ENCODE results near the gene EXOSC3.
A peak's percentile ranks its signal among the peaks of the same experiment; 100 is the strongest.
"Not testable (repeated sequence)": the region's sequence is repeated elsewhere in the genome, so short reads cannot be mapped to it uniquely, and the experiment has no call there.

The EXOSC3 gene

DNA sequence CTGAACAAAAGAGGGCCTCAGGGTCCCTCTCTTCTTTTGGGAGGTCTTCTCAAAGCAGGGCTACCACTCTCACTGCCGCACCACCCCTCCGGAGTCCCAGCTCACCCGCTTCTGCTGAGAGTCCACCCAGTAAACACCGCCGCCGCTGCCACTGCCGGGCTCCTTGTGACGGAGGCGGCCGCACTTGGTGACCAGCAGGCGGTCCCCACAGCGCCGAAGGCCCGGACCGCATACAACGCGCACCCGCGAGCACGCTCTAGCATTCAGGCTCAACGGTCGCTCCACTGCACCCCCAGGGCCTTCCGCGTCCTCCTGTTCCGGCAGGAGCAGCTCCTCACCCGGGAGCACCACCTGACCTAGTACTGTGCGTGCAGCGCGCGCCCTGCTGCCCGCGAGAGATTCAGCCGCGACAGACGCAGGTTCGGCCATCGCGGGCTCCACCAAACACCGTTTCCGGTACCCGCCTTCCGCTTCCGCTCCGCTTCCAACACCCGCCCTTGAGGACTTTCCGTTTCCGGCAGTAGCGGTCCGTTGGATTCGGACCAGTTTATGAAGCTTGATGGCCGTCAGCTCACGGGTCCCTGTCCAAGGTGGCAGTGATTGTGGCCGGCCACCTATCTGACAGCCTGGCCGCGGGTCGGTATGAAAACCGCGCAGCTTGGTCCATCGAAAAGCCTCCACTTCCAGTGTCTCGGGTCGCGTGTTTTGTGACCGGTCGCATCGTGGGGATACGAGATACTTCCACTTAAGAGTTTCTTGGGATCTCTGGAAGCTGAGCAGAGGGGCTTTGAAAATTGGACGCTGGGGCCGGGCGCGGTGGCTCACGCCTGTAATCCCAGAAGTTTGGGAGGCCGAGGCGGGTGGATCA is at the start of gene EXOSC3:
Gene EXOSC3, minus strand, starts transcription at position 449 of the 868 bp plus-strand sequence. Its CDS starts 20 bp downstream, at position 429.
- peak; percentile 62 for TF ChIP-seq POLR2A (IDR thresholded peaks at IDR 0.05; ENCODE audit: low read depth, low read length)
- FAIRE-seq: peak; percentile 70
- DNase-seq (ENCODE audit: insufficient read length, low spot score): peak; percentile 43

DNA sequence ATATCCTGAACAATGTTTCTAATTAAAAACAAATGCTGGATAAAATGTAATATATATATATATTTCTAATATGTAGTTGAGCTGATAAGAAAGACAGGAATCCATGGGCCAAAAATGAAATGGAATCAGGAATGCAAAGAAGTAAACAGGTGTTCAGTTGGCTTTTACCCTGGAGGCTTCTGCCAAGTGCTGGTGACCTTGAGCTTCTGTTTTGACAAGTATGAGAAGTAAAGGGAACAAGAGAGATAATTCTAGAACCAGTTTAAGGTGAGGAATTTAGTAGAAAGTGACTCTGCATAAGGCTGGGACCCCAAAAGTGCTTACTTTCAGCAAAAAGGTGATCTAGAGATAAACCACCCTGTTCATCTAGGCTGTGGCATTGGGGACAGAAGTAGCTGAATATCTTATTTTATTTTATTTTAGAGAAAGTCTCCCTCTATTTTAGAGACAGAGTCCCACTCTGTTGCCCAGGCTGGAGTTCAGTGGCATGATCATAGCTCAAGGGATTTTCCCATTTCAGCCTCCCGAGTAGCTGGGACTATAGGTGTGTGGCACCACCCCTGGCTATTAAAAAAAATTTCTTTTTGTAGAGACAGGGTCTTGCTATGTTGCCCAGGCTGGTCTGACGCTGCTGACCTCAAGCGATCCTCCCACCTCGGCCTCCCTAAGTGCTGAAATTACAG is 42.8 kb upstream of the EXOSC3 start:
- FAIRE-seq (no peak), DNase-seq (ENCODE audit: insufficient read length, low spot score) (no peak)
- TF ChIP-seq POLR2A (IDR thresholded peaks at IDR 0.05; ENCODE audit: low read depth, low read length): no peak

DNA sequence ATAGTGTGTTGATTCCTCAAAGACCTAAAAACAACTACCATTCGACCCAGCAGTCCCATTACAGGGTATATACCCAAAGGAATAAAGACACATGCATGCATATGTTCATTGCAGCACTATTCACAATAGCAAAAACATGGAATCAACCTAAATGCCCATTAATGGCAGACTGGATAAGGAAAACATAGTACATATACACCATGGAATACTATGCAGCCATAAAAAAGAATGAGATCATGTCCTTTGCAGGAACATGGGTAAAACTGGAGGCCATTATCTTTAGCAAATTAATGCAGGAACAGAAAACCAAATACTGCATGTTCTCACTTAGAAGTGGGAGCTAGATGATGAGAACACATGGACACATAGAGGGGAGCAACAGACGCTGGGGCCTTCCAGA is 40.3 kb upstream of the EXOSC3 start:
- DNase-seq (ENCODE audit: insufficient read length, low spot score); FAIRE-seq: not testable (repeated sequence)

DNA sequence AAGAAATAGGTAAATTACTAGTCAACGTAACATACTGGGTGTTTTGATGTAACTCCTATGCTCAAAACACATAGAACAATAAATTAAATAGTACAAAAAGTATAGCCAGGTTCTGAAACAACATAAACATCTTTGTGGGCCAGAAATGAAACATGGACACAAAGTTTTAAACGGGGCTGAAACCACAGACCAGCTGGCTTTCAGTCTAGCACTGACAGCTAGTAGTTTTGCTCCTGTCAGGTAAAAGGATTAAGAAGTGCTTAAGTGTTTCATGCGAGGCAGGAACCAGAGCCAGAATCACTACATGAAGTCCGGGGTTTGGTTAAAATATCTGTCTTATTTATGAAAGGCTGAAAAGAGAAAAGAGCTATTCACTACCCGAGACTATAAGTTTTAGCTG is 35.3 kb upstream of the EXOSC3 start:
- TF ChIP-seq POLR2A (IDR thresholded peaks at IDR 0.05; ENCODE audit: low read depth, low read length): no peak
- FAIRE-seq (no peak), DNase-seq (ENCODE audit: insufficient read length, low spot score) (no peak)

DNA sequence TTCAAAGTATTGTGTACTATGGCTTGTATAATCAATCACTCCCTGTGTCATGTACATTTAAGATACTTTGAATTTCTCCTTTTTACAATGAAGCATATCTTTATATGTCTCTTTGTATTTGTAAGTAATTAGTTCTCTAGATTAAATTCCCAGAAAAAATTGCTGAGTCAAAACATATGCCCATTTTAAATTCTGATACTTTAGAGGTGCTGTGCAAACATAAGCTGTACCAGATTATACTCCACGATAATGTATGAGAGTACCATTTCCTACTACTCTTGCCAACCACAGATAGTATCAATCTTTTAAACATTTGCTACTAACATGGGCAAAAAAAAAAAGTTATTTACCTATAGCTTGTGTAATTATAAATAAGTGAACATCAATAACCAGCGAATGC is 34.0 kb upstream of the EXOSC3 start:
- TF ChIP-seq POLR2A (IDR thresholded peaks at IDR 0.05; ENCODE audit: low read depth, low read length): no peak
- FAIRE-seq: no peak

DNA sequence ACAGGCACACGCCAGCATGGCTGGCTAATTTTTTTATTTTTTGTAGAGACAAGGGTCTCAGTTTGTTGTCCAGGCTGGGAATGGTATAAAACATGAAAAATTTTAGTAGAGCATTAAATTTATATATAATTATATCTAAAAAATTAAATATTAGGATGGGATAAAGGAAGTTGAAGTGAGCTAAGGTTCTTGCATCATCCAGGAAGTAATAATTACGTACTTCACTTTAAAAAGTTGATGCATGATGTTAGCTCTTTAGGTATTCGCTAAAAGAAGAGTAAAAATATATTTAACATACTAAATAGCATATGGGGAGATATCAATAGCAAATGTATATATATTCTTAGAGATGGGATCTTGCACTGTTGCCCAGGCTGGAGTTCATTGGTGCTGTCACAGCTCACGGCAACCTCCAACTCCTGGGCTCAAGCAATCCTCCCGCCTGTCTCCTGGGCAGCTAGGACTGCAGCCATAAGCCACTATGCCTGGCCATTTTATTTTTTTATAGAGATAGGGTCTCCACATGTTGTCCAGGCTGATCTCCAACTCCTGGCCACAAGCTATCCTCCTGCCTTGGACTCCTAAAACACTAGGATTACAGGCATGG is 28.0 kb upstream of the EXOSC3 start:
- FAIRE-seq (no peak), DNase-seq (ENCODE audit: insufficient read length, low spot score) (no peak)
- no peak for TF ChIP-seq POLR2A (IDR thresholded peaks at IDR 0.05; ENCODE audit: low read depth, low read length)

More for the DNA sequence above, 34.0 kb upstream of the EXOSC3 start:
- no peak for DNase-seq (ENCODE audit: insufficient read length, low spot score)

DNA sequence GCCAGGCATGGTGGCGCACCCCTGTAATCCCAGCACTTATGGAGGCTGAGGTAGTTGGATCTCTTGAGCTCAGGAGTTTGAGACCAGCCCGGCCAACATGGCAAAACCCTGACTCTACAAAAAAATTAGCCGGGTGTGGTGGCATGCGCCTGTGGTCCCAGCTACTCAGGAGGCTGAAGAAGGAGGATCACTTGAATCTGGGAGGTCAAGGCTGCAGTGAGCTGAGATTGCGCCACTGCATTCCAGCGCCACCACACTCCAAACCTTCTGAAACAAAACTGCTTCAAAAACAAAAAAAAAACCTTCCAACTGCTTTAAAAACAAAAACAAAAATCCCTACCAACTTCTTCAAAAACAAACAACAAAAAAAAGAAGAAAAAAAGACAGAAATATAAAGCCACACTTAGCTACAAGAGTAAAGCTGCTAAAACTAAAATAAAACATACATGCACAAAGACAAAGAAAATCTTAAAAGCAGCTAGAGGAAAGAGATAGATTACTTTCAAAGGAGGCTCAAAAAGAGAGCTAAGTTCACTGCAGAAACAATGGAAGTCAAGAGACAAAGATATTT is 27.1 kb upstream of the EXOSC3 start:
- no peak for TF ChIP-seq POLR2A (IDR thresholded peaks at IDR 0.05; ENCODE audit: low read depth, low read length)
- DNase-seq (ENCODE audit: insufficient read length, low spot score) (no peak), FAIRE-seq (no peak)

DNA sequence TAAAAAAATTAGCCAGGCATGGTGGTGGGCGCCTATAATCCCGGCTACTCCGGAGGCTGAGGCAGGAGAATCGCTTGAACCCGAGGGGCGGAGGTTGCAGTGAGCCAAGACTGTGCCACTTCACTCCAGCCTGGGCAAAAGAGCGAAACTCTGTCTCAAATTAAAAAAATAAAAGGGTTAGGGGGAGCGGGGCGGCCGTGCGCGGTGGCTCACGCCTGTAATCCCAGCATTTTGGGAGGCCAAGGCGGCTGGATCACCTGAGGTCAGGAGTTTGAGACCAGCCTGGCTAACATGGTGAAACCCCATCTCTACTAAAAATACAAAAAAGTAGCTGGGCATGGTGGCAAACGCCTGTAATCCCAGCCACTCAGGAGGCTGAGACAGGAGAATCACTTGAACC is 24.8 kb upstream of the EXOSC3 start:
- DNase-seq (ENCODE audit: insufficient read length, low spot score); FAIRE-seq: not testable (repeated sequence)

DNA sequence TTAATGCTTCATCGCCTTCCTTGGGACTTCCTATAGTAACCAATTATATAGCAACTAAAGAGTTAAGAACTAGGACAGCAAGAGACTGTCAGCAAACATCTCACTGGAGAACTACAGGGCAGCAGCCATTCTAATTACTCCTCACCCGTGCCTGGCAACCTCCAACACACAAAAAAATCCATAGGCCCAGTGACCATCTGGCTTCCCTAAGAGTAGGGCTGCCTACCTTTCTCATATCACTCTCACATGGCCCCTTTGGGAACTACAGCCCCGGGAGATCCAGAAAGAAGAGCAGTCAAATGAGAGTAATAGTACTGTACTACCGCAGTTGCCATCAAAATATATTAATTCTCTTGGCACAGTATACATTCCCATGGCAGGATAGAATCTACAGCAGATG is 21.4 kb upstream of the EXOSC3 start:
- TF ChIP-seq POLR2A (IDR thresholded peaks at IDR 0.05; ENCODE audit: low read depth, low read length): no peak
- DNase-seq (ENCODE audit: insufficient read length, low spot score) (no peak), FAIRE-seq (no peak)

DNA sequence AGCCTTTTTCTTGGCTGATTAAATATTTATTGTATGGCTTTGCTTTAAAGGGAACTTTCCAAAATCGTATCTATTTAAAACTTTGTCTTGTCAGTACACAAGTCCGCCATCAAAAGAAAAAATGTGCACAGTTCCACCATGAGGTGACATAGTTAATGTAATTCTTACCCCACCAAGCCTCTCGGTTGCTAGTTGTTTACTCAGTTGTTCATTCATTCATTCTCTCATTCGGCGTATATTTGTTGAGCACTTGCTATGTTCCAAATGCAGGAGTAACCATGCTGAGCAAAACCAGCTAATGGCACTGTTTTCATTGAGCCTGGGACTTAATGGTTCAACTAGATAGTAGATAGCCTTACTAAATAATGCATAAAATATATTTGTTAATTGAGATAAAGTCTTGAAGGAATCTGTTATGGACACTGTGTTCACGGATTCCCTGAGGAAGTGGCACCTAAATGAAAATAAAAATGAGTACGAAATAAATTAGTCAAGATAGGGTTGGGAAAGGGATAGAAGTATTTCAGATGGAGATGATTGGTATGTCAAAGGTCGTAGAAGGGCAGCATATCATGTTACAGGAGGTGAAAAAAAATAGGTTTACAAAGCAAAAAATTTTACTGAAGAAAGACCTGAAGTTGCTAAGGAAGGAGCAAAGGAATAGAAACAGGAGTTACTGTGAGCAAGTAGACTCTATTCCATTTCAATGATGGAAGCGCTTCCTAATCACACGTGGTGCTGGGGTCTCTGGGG is 17.3 kb upstream of the EXOSC3 start:
- no peak for FAIRE-seq
- DNase-seq (ENCODE audit: insufficient read length, low spot score): no peak
- no peak for TF ChIP-seq POLR2A (IDR thresholded peaks at IDR 0.05; ENCODE audit: low read depth, low read length)

DNA sequence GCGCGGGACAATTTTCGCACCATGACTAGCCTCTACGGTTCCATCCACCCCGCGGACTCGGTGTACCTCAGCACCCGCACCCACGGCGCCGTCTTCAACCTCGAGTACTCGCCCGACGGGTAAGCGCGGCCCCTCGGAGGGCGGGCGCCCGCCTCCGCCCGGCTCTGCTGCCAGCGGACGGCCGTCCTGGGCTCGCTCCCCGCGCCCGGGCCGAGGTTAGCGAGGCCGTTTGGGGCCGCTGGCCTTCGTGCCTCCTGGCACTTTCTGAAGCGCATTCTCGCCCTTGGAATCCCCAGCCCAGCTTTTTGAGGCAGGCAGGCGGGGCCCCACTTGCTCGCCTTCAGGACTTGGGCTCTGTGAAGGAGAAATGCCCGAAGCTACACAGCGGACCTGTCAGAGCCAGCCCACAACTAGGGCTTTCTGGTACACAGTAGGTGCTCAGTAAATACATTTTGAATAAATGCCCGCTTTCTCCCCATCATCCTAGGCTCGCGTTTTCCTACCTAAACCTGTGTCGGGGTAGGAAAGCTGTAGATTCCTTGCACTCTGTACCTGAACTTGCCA is 16.5 kb upstream of the EXOSC3 start:
- FAIRE-seq: no peak

DNA sequence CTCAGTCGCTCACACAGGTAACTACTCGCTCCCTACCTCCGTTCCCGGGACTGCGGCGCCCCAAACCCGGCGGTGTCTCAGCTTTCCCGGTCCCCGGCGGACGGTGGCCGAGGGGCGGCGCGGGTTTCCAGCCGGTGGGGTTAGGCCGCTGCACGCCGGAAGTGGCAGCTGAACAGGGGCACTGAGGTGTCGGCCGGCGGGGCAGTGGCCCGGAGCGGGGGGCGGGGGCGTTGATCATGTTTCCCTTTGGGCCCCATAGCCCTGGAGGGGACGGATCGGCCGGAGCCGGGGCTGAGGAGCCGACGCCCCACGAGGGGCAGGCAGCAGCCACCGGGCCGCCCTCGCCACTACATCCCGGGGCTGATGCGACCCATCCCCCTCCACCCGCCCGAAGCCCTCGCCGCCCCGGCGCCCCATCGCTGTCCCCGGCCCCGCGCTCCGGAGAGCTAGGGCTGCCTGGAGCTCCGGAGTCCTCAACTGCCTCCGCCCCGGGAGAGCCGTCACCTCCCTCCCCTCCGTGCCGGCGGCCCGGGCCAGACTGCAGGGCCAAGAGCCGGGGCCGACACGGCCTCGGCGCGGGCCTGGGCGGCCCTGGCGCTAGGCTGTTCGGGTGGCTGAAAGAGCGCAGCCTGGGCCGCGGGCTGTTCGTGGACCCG is 15.9 kb upstream of the EXOSC3 start, which contains the start of gene DCAF10:
Gene DCAF10, plus strand, starts transcription at position 167 of the 656 bp plus-strand sequence. Its CDS starts 70 bp downstream, at position 237.
- peak; percentile 67 for TF ChIP-seq POLR2A (IDR thresholded peaks at IDR 0.05; ENCODE audit: low read depth, low read length)
- DNase-seq (ENCODE audit: insufficient read length, low spot score) (peak; percentile 45), FAIRE-seq (no peak)

More for the DNA sequence above, 16.5 kb upstream of the EXOSC3 start:
- DNase-seq (ENCODE audit: insufficient read length, low spot score): no peak
- TF ChIP-seq POLR2A (IDR thresholded peaks at IDR 0.05; ENCODE audit: low read depth, low read length): no peak

DNA sequence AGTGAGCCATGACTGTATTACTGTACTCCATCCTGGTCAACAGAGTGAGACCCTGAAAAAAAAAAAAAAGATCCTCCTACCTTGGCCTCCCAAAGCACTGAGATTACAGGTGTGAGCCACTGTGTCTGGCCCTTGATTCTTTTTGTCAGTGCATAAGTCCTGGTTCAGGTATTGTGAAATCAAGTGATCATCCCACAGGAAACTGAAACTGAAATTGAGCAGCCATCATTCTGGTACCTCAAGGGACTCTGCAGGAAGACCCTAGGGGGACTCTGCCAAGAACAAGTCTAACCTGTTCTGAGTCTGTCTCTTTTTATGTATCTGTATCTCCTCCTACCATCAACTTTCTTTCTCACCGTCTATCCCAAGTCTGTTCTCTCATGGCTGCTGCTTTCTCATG is 13.8 kb upstream of the EXOSC3 start:
- TF ChIP-seq POLR2A (IDR thresholded peaks at IDR 0.05; ENCODE audit: low read depth, low read length): no peak
- DNase-seq (ENCODE audit: insufficient read length, low spot score) (no peak), FAIRE-seq (no peak)
